HG02938 (cell line): ENCODE results near the gene UBALD2.
"Not testable (repeated sequence)": the region's sequence is repeated elsewhere in the genome, so short reads cannot be mapped to it uniquely, and the experiment has no call there.

Source experiments
- ATAC-seq: cut with Tn5 transposase; IDR thresholded peaks from one replicate; pipeline ENCODE4 v1.9.1; 2021; ENCODE audit warnings: mild to moderate bottlenecking, moderate library complexity; ENCODE audit not compliant: unreplicated experiment

The UBALD2 gene

GRCh38 chr17:76276461-76277299 is 11.5 kb downstream of the UBALD2 start:
- no peak for ATAC-seq

- no peak for ATAC-seq
Measured at GRCh38 chr17:76277300-76278267, 12.4 kb downstream of the UBALD2 start.

GRCh38 chr17:76278268-76278908 is 13.2 kb downstream of the UBALD2 start:
- no peak for ATAC-seq

GRCh38 chr17:76278952-76279741 is 14.0 kb downstream of the UBALD2 start:
- ATAC-seq = no peak

- no peak for ATAC-seq
Measured at GRCh38 chr17:76279742-76280287, 14.7 kb downstream of the UBALD2 start.

GRCh38 chr17:76280650-76281049 is 15.5 kb downstream of the UBALD2 start:
- ATAC-seq = no peak

- ATAC-seq = no peak
Measured at GRCh38 chr17:76281573-76282371, 16.6 kb downstream of the UBALD2 start.

GRCh38 chr17:76292567-76292966 is 27.4 kb downstream of the UBALD2 start:
- ATAC-seq = no peak

- ATAC-seq = no peak
Measured at GRCh38 chr17:76293106-76293505, 28.0 kb downstream of the UBALD2 start.

GRCh38 chr17:76296186-76296585 is 31.0 kb downstream of the UBALD2 start:
- no peak for ATAC-seq

- ATAC-seq = no peak
Measured at GRCh38 chr17:76296889-76297288, 31.7 kb downstream of the UBALD2 start.

- no peak for ATAC-seq
Measured at GRCh38 chr17:76297436-76297835, 32.3 kb downstream of the UBALD2 start.

GRCh38 chr17:76304226-76305134 is 39.3 kb downstream of the UBALD2 start:
- no peak for ATAC-seq

GRCh38 chr17:76305135-76305454 is 39.9 kb downstream of the UBALD2 start:
- ATAC-seq = not testable (repeated sequence)

GRCh38 chr17:76307299-76307965 is 42.3 kb downstream of the UBALD2 start:
- no peak for ATAC-seq

GRCh38 chr17:76307966-76308338 is 42.8 kb downstream of the UBALD2 start, which contains the start of gene QRICH2:
Gene QRICH2 (minus strand): TSS chr17:76308276. CDS start chr17:76307998, 278 bp downstream.
- no peak for ATAC-seq

GRCh38 chr17:76309461-76309860 is 44.3 kb downstream of the UBALD2 start:
- ATAC-seq = no peak

- no peak for ATAC-seq
Measured at GRCh38 chr17:76312735-76313134, 47.6 kb downstream of the UBALD2 start.
